ENCODE results near the gene AHRR.
"Not testable (repeated sequence)": the region's sequence is repeated elsewhere in the genome, so short reads cannot be mapped to it uniquely, and the experiment has no call there.

The AHRR gene

GRCh38 chr5:396531-396961 is 75.0 kb downstream of the AHRR start:
- no peak for DNase-seq (ENCODE audit: low read depth)

- DNase-seq (ENCODE audit: low read depth), result not testable (repeated sequence)
These were observed 76.6 kb downstream of the AHRR start for GRCh38 chr5:398141-398474.

GRCh38 chr5:398475-399295 is 77.2 kb downstream of the AHRR start:
- no peak for DNase-seq (ENCODE audit: low read depth)

- peak; percentile 41 for DNase-seq (ENCODE audit: low read depth)
These were observed 78.1 kb downstream of the AHRR start for GRCh38 chr5:399296-400281.

GRCh38 chr5:400282-401145 is 79.0 kb downstream of the AHRR start:
- DNase-seq (ENCODE audit: low read depth), result no peak

- no peak for DNase-seq (ENCODE audit: low read depth)
These were observed 79.9 kb downstream of the AHRR start for GRCh38 chr5:401146-402034.

- DNase-seq (ENCODE audit: low read depth), result not testable (repeated sequence)
These were observed 80.7 kb downstream of the AHRR start for GRCh38 chr5:402219-402614.

- DNase-seq (ENCODE audit: low read depth), result no peak
These were observed 81.3 kb downstream of the AHRR start for GRCh38 chr5:402615-403359.

GRCh38 chr5:403995-404394 is 82.5 kb downstream of the AHRR start:
- no peak for DNase-seq (ENCODE audit: low read depth)

GRCh38 chr5:404666-405241 is 83.2 kb downstream of the AHRR start:
- DNase-seq (ENCODE audit: low read depth), result no peak

- no peak for DNase-seq (ENCODE audit: low read depth)
These were observed 83.9 kb downstream of the AHRR start for GRCh38 chr5:405421-405820.

- DNase-seq (ENCODE audit: low read depth), result no peak
These were observed 84.5 kb downstream of the AHRR start for GRCh38 chr5:406041-406440.

- DNase-seq (ENCODE audit: low read depth), result no peak
These were observed 85.5 kb downstream of the AHRR start for GRCh38 chr5:407051-407450.

GRCh38 chr5:407801-408268 is 86.3 kb downstream of the AHRR start:
- DNase-seq (ENCODE audit: low read depth), result no peak

- DNase-seq (ENCODE audit: low read depth), result no peak
These were observed 89.5 kb downstream of the AHRR start for GRCh38 chr5:410911-411517.

- no peak for DNase-seq (ENCODE audit: low read depth)
These were observed 90.2 kb downstream of the AHRR start for GRCh38 chr5:411728-412127.

- not testable (repeated sequence) for DNase-seq (ENCODE audit: low read depth)
These were observed 93.7 kb downstream of the AHRR start for GRCh38 chr5:414991-415927.
